ENCODE data around the gene NTN3.
"Not testable (repeated sequence)": the region's sequence is repeated elsewhere in the genome, so short reads cannot be mapped to it uniquely, and the experiment has no call there.

Gene NTN3

GRCh38 chr16:2441143-2441804 lies 29.8 kb upstream of the NTN3 start:
- not testable (repeated sequence) for DNase-seq

GRCh38 chr16:2443555-2443954 lies 27.5 kb upstream of the NTN3 start:
- DNase-seq = no peak

GRCh38 chr16:2447920-2448583 lies 23.0 kb upstream of the NTN3 start:
- DNase-seq = no peak

DNA sequence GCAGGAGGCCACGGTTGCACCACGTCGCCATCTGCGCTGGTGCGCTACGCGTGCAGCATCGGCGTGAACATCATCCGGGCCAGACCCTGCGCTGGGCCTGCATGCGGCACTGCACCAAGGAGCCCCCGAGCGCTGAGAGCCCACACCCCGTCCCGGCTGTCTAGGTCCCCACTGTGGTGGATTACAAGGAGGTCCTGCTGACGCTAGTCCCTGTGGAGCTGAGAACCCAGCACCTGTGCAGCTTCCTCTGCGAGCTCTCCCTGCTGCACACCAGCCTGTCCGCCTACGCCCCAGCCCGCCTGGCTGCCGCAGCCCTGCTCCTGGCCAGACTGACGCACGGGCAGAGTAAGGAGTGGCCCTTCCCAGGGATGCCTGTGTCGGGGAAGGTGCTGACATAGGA lies 22.0 kb upstream of the NTN3 start:
- no peak for DNase-seq

DNA sequence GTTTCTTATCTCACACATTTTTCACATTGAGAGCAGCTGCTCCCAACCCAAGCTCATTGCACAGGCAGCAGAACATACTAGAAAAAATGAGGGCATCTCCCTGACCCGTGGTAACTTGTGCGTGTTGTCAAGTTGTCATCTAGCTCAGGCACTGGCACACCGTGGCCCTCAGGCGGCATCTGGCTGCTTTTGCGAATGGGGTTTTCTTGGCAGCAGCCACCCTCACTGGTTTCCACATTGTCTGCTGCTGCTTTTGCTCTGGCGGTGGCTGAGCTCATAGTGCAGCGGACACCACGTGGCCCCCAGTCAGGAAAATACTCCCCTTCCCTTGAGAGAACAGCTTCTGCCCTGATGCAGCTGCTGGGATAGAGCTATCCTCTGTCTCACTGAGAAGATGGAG lies 20.6 kb upstream of the NTN3 start:
- no peak for DNase-seq

- DNase-seq = no peak
Measured at GRCh38 chr16:2450975-2451381, 20.1 kb upstream of the NTN3 start.

DNA sequence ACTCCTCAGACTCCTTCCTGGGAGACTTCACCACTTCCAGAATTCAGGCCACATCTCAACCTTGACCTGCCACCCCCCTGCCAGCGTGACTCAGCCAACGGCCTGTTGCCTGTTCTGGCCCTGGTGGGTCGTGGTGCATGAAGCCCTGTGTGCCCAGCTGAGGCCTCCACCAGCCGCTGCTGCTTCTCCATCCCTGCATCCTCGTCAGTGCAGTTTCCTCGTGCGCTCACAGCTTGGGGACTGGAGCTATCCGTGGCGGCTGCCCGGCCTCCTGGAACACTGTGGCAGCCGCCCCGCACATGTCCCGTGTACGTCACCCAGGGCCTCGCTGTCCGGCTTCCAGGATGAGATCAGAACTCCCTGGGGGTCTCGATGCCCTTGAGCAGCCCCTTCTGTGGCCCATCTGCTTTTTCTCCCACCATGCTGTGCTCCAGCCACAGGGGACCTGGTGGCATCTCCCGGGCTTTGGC lies 19.2 kb upstream of the NTN3 start:
- DNase-seq = no peak

DNA sequence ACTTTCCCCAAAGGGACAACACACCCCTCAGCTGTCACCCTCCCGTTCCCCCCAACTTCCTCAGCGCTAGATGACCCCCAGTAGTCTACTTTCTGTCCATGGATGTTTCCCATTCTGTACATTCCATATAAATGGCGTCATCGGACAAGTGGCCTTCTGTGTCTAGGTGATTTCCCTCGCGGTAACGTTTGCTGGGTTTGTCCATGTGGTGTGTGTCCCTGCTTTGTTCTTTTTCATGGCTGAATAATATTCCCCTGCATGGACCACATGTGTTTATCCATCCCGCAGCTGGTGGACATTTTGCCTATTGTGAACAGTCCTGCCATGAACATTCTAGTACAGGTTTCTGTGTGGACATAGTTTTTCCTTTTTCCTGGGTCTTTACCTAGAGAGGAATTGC lies 18.4 kb upstream of the NTN3 start:
- no peak for DNase-seq

DNA sequence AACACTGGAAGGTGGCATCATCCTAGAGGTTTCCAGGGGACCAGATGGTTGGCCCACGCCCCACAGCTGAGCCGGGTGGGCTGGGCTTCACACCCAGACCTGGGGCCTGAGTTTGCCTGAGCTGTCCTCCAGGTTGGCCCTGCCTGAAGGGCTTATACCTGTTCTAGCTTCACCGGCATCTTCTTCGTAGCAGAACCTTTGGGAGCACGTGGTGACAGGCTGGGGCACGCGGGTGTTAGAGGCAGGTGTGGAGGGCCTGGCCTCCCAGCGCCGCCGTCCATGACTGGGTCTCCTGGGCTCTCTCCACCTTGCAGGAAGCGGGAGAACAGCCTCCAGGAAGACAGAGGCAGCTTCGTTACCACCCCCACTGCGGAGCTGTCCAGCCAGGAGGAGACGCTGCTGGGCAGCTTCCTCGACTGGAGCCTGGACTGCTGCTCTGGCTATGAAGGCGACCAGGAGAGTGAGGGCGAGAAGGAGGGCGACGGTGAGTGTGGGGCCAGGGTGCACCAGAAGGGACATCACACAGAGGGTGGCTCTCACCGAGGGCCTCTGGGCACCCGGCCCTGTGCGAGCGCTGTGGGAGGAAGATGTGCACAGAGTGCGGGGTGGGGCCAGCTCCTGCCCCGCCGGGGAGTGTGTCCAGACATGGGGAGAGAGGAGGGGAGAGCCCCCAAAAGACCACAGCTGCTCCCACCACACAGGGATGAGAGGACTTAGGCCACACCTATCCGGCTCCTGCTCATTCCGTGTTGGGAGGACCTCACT lies 15.8 kb upstream of the NTN3 start:
- DNase-seq = no peak

DNA sequence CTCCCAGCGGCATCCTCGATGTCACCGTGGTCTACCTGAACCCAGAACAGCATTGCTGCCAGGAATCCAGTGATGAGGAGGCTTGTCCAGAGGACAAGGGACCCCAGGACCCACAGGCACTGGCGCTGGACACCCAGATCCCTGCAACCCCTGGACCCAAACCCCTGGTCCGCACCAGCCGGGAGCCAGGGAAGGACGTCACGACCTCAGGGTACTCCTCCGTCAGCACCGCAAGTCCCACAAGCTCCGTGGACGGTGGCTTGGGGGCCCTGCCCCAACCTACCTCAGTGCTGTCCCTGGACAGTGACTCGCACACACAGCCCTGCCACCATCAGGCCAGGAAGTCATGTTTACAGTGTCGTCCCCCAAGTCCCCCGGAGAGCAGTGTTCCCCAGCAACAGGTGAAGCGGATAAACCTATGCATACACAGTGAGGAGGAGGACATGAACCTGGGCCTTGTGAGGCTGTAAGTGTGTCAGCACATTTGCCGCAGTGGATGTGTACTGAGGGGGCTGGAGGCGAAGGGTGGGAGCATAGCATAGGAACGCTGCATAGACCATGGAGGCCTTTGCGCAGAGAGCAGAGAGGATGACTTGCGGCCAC lies 14.4 kb upstream of the NTN3 start:
- DNase-seq = no peak

GRCh38 chr16:2457267-2457666 lies 13.8 kb upstream of the NTN3 start:
- DNase-seq = no peak

DNA sequence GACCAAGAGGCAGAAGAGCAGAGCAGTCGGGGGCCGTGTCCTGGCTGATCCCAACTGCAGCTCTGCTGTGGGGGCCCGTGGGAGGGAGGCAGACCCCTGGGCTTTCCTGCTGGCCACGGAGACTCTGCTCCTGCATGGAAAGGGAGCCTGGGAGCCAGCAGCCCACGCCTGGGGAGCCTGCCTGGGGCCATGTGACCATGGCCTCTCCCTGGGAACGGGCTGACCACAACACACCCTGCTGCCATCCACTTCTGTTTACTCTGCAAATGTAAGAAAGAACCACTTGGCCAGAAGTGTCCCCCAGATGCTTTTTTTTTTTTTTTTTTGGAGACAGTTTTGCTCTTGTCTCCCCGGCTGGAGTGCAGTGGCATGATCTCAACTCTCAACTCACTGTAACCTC lies 13.2 kb upstream of the NTN3 start:
- DNase-seq = no peak

- no peak for DNase-seq
Measured at GRCh38 chr16:2458887-2459646, 12.0 kb upstream of the NTN3 start.

GRCh38 chr16:2459647-2460390 lies 11.3 kb upstream of the NTN3 start, which contains the start of gene TEDC2:
TEDC2 (plus strand) TSS chr16:2460109; CDS start chr16:2460145, 36 bp downstream.
- peak; percentile 94 for DNase-seq

- DNase-seq = no peak
Measured at GRCh38 chr16:2460391-2460713, 10.7 kb upstream of the NTN3 start.

- no peak for DNase-seq
Measured at GRCh38 chr16:2460916-2461315, 10.2 kb upstream of the NTN3 start.

GRCh38 chr16:2462031-2462866 lies 8.8 kb upstream of the NTN3 start:
- DNase-seq = no peak

DNA sequence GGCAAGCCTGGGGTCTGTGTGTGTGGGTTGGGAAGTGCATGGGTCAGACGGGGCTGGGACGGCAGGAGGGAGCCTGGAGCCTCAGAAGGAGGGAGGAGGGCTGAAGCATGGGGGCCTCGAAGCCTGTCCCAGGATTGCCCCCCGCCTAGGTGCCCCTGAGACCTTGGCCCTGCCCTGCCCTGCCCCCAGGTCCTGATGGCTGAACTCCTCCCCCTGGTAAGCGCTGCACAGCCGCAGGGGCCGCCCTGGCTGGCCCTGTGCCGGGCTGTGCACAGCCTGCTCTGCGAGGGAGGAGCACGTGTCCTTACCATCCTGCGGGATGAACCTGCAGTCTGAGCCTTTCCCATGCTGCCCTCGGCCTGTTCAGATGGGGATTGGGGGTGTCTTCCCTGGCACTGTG lies 6.8 kb upstream of the NTN3 start:
- DNase-seq = no peak

DNA sequence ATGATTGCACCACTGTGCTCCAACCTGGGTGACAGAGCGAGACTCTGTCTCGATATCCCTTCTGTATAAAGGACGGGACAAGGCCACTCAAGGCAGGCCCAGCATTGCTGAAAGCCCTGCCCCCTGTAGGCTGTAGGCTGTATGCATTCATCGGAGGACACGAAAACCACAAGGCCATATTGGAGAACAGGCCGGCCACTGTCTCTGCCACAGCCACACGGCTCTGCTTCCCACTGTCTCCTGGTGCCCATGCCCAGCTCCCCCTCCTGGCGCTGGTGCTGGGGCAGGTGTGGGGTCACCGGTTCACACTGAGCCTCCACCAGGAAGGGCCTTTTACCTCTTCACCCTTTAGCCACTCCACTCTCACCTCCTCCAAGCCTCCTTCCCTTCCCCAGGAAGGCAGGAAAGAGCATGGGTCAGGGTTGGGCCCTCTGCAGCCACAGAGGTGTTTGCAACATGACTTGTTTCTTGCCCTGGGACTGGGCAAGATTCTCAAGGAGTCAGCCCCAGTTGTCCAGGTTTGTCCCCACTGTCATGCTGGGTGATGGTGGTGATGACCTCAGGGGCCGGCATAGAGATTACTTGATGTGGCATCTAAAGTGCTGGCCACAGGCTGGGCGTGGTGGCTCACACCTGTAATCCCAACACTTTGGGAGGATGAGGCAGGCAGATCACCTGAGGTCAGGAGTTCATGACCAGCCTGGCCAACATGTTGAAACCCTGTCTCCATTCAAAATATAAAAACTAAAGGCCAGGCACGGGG lies 5.3 kb upstream of the NTN3 start:
- DNase-seq = no peak

Data from amniotic stem cell (primary cell).